GM18867 (cell line): ENCODE data around the gene MBD3L1.
A peak's percentile ranks its signal among the peaks of the same experiment; 100 is the strongest.

Source experiments
- ATAC-seq: cut with Tn5 transposase; IDR thresholded peaks from one replicate; pipeline ENCODE4 v1.9.1; 2021; ENCODE audit warnings: mild to moderate bottlenecking, moderate library complexity; ENCODE audit not compliant: unreplicated experiment

MBD3L1 gene

DNA sequence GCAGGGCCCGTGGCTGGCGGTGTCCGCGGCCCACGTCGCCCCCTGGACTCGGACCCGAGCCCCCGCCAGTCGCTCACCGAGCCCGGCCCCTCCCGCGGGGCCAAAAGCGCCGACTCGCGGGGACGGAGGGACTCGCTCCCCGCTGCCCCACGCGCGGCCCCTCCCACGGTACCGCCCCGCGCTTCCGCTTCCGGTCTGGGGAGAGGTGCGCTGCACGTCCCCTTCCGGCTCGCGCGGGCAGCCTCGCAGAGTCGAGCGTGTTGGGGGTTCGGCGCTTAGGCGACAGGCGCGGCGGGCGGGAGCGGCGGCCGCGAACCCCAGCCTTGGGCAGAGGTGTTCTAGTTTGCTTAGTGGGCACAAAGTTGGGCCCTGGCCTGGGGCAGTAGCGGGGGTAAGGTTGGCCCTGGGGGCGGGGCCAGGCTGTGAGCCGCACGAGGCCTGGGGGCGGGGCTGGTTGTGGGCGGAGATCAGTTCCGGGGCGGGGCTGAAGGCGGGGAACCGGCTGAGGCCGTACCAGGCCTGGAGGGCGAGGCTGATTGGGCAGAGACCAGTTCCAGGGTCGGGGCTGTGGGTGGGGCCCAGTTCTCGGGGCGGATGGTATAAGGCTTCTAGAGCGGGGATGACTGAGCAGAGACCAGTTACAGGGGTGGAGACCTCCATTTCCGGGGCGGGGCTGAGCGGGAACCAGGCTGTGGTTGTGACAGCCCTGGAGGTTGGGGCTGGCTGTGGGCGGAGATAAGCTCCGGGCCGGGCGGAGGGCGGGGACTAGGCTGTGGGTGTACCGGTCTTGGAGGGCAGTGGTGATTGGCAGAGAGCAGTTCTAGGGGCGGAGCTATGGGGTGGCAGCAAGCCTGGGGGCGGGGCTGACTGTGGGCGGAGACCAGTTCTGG is at the start of gene MBD3L1, which contains the start of gene ZNF558:
TSS of gene MBD3L1 (plus strand) at position 246 of the 890 bp plus-strand sequence. CDS start 10,302 bp downstream, outside the sequence.
TSS of gene ZNF558 (minus strand) at position 173 of the 890 bp plus-strand sequence. CDS start 9,645 bp downstream, outside the sequence.
- peak; percentile 88 for ATAC-seq

DNA sequence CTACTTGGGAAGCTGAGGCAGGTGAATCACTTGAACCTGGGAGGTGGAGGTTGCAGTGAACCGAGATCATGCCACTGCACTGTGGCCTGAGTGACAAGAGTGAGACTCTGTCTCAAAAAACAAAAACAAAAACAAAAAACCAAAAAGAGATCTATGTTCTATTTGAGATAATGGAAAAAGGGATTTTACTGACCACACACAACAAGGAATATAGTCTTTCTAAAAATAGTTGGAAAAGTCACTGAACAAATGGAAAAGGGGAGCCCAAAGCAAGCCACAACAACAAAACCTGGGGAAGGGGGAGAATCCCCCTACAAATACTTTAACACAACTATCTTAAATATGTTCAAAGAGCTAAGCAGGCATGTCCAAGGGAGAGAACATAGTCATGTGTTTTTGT is 37.4 kb upstream of the MBD3L1 start:
- ATAC-seq, result no peak

GRCh38 chr19:8806661-8807060 is 25.5 kb upstream of the MBD3L1 start:
- no peak for ATAC-seq

DNA sequence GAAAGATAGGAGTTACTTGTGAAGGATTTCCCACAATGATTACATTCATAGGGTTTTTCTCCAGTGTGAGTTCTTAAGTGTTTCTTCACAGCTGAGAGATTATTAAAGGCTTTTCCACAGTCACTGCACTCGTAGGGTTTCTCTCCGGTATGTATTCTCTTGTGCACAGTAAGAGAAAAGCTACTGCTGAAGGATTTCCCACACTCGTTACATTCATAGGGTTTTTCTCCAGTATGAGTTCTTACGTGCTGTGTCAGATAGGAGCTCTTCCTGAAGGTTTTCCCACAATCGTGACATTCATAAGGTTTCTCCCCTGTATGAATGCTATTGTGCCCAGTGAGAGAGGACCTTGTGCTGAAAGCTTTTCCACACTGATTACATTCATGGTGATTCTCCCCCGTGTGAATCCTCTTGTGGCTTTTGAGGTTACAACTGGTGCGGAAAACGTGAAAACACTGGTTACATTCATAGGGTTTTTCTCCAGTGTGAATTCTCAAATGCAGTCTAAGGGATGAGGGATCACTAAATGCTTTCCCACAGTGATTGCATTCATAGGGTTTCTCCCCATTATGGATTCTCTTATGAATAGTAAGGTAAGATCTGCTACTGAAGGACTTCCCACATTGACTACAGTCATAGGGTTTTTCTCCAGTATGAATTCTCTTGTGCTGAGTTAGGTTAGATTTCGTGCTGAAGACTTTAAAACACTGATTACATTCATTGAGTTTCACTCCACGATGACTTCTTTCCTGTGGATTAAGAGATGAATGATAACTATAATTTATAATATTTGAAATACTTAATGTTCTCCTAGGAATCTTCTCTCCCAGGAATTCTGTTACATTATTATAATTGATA is 20.6 kb upstream of the MBD3L1 start:
- no peak for ATAC-seq

DNA sequence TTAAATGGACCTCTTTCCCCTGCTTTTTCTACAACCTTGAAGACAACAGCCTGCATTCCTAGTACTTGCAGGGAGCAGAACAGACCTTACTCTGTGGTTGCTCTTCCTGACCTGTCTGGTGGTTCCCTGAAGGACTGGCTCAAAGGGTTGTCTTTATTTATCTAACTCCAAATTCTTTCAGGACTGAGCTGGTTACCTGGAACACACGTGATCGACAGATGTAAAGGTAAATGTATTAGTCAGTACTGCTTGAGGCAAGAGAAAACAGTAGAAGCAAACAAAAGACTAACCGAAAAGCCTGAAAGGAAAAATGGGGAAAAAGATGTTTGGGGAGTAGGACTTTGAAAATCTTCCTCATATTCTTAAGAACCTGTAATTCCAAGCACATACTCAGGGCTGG is 18.0 kb upstream of the MBD3L1 start:
- ATAC-seq, result no peak

DNA sequence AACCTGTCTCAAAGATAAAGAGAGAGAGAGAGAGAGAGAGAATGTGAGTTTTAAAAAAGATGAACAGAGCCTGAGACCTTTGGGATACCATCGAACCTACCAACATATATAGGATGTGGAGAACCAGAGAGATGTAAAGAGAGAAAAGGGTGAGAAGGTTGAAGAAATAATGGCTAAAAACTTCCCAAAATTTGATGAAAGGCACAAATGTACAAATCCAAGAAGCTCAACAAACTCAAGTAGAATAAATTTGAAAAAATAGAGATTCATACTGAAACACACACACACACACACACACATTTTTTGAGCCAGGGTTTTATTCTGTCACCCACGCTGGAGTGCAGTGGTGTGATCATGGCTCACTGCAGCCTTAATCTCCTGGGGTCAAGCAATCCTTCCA is 16.4 kb upstream of the MBD3L1 start:
- no peak for ATAC-seq

GRCh38 chr19:8820234-8820633 is 11.9 kb upstream of the MBD3L1 start:
- no peak for ATAC-seq

- ATAC-seq, result no peak
These were observed 10.4 kb upstream of the MBD3L1 start for GRCh38 chr19:8821748-8822241.

DNA sequence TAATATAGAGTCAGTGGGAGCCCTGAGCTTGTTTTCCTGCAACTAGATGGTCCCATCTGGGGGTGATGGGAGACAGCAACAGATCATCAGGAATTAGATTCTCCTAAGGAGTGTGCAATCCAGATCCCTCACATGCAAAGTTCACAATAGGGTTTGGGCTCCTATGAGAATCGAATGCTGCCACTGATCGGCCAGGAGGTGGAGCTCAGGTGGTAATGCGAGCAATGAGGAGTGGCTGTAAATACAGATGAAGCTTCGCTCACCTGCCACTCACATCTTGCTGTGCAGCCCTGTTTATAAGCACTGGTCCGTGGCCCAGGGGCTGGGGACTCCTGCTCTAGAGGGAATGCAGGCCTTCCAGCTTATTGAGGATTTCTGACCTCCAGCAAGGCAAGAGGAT is 5.8 kb upstream of the MBD3L1 start:
- ATAC-seq, result no peak

DNA sequence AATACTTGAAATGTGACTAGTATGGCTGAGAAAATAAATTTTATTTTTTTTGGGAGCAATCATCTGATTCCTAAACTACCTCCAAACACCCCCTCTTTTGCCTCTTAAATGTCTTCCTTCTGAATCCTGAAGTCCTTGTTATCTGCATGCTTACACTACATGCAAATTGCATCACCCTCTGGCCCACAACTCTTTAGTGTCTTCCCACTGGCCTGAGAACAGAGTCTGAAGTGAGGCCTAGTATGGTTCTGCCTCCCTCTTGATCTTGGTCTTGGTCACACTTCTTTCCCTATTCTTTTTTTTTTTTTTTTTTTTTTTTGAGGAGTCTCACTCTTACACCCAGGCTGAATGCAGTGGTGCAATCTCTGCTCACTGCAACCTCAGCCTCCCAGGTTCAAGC is 4.9 kb upstream of the MBD3L1 start:
- no peak for ATAC-seq

DNA sequence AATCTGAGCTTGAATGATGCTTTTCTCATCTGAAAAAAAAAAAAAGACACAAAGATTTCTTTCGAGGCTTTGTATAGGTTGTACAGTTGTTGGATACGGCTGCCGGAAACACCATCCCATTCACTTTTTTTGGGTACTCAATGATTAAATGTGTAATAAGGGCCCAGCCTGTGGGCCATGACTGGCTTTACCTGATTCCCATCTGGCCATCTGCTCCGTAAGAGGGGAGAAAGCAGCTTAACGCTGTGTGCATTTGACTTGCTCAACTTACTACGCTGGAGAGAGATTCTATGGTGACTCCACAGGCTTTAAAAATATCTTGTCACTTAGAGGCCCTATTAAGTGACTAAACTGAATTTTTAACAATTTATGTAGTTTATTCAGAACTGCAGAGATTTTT is 804 bp upstream of the MBD3L1 start:
- ATAC-seq, result no peak

DNA sequence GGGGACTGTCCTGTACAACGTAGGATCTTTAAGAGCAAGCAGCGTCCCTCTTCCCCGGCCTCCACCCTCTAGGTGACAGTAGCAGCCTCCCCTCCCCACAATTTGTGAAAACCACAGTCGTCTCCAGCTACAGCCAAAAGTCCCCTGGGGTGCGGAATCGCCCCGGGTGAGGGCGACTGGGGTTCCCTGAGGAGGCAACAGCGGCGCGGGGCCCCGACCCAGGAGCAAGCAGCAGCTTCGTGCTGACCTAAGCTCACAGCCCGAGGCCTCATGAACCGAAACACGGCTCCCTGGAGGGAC is 395 bp upstream of the MBD3L1 start:
- peak; percentile 18 for ATAC-seq

- no peak for ATAC-seq
These were observed 3.3 kb downstream of the MBD3L1 start for GRCh38 chr19:8835446-8835845.

- ATAC-seq, result no peak
These were observed 3.7 kb downstream of the MBD3L1 start for GRCh38 chr19:8835877-8836276.

DNA sequence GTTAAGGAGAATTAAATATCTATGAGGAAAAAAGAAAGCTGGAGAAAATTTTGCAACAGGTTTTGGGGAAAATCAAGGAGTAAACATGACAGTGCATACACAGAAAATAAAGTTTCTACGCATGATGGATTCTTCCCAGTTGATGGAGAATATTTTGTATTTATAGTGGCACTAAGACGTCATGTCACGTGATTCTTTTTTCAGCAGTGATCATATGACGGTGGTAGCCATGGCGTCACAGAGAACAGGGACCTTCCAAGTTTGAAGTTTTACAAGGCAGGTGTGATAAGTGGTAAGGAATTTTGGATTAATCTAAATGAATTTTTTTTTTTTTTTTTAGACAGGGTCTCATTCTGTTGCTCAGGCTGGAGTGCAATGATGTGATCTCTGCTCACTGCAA is 8.5 kb downstream of the MBD3L1 start:
- ATAC-seq, result no peak

GRCh38 chr19:8846819-8847218 is 14.6 kb downstream of the MBD3L1 start:
- no peak for ATAC-seq

DNA sequence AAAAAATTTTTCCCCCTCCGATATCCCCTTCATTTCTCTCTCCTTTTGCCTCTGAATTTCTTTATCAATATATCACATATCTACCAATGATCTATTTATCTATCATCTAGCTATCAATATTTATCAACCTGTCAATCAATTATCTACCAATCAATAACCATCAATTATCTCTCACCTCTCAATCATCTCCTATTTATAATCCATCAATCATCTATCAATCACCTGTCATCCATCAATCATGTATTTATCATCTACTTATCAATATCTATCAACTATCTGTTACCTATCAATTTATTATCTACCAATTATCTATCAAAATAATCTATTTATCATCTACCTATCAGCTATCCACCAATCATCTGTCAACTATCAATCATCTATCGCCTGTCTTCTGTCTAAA is 17.1 kb downstream of the MBD3L1 start:
- no peak for ATAC-seq

GRCh38 chr19:8850488-8850887 is 18.3 kb downstream of the MBD3L1 start:
- no peak for ATAC-seq

GRCh38 chr19:8858260-8858659 is 26.1 kb downstream of the MBD3L1 start:
- no peak for ATAC-seq

DNA sequence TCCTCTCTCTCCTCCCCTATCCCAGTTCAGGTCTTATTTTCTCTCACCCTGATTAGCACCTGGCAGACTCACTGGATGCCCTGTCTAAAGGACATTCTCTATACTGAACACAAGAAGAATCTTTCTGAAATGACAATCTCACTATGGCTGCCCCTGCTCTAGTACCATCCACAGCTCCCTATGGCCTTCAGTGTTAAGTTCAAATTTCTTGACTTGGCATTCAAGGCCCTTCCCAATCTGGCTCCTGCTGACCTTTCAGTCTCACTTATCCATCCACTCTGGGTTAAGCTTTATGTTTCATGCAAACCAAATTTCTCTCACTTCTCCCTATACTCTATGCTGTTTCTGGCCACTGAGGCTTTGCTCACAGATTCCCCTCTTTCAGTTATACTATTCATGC is 34.2 kb downstream of the MBD3L1 start:
- no peak for ATAC-seq

- no peak for ATAC-seq
These were observed 45.9 kb downstream of the MBD3L1 start for GRCh38 chr19:8877854-8878705.
